ENCODE measurements around the gene SDK1. TPM values are rescaled to one million over a fixed set of nuclear protein-coding genes. Genes with fewer than 3 reads are reported as not detected.

The SDK1 gene
- total and polyA plus RNA-seq, 12 donors, result 1.0 to 5.3 (median 3.2) TPM

DNA sequence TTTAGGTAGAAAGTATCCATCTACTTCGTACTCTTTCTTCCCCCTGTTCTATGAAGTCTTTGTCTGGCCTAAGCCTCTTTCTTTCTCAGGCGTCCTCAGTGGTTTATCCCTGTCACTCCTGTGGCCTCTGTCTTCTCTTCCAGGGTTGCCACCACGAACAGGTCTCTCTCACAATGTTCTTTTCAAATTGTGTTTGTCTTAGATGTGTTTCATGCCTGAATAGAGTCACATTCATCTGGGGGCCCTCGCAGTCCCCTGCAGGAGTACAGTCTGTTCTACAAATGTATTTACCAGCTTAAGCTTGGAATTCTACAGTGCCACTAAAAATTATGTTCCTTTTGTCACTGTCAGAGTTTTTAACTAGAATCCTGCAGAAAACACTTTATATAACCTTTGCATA, 700.7 kb downstream of the SDK1 start:
- WGBS, 2 donors, result 81 to 84% methylated on average over 4 of the region's 4 CpGs
- Histone ChIP-seq H3K36me3 (no peaks in the 10 kb centered on the region), H3K4me1 (no peaks in the 10 kb centered on the region), H3K27me3 (peaks cover 0 to 11% (median 0%) of the 10 kb centered on the region in 7 donors), H3K27ac (no peak overlapping the region), H3K4me3 (no peak overlapping the region), H3K9me3 (no peaks in the 10 kb centered on the region)
- DNase-seq, result no peak
- intact Hi-C loops (cut with DNase I), result no loop called here
- no peak for ATAC-seq
- TF ChIP-seq, protein P1, sequence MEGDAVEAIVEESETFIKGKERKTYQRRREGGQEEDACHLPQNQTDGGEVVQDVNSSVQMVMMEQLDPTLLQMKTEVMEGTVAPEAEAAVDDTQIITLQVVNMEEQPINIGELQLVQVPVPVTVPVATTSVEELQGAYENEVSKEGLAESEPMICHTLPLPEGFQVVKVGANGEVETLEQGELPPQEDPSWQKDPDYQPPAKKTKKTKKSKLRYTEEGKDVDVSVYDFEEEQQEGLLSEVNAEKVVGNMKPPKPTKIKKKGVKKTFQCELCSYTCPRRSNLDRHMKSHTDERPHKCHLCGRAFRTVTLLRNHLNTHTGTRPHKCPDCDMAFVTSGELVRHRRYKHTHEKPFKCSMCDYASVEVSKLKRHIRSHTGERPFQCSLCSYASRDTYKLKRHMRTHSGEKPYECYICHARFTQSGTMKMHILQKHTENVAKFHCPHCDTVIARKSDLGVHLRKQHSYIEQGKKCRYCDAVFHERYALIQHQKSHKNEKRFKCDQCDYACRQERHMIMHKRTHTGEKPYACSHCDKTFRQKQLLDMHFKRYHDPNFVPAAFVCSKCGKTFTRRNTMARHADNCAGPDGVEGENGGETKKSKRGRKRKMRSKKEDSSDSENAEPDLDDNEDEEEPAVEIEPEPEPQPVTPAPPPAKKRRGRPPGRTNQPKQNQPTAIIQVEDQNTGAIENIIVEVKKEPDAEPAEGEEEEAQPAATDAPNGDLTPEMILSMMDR (IDR thresholded peaks at IDR 0.05), result no peak

DNA sequence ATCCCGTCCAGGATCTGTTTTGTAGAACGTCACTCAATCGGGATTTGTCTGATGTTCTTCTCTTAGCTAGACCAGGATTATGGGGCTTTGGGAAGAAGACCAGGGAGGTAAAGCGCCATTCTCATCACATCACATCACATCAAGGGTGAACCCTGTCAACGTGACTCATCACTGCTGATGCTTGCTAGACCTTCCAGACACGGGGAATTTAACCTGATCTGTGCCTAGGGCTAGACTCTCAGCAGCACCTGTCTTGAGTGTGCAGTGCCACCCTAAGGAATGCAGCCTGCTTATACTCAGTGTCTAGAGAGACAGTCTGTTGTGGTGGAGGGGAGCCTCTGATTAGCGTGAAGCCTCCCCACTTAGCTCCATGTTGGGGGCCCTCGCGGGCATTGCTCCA, 702.5 kb downstream of the SDK1 start:
- no peak overlapping the region for H3K4me3 ChIP-seq
- WGBS, 2 donors, result 87 to 90% methylated on average over 9 of the region's 9 CpGs
- DNase-seq, result no peak
- ATAC-seq, result no peak
- no peak overlapping the region for H3K27ac ChIP-seq
- H3K4me1 ChIP-seq, result no peaks in the 10 kb centered on the region
- H3K36me3 ChIP-seq, result no peaks in the 10 kb centered on the region
- H3K9me3 ChIP-seq, result no peaks in the 10 kb centered on the region
- peaks cover 0 to 7% (median 0%) of the 10 kb centered on the region in 7 donors for H3K27me3 ChIP-seq
- TF ChIP-seq, protein P1 (IDR thresholded peaks at IDR 0.05), result no peak
- intact Hi-C loops (cut with DNase I), result no loop called here

DNA sequence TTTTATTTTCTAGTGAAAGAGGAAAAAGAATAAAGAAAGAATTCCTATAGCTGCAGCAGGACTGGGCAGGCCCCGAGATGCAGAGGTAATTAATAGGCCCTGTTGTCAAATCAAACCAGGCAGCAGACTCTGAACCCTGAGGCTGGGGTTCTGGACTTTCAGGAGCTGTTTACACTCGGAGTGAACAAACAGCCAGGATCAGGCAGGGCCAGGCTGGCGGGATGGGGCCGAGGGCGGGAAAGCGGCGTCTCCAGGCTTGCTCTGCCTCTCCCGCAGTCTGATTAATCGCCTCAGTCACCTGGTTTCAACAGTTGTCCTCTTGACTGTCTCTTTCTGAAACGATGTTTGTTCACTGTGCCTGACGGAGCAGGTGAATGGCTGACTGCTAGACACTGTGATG, 705.6 kb downstream of the SDK1 start:
- no peak for ATAC-seq
- Histone ChIP-seq H3K27me3 (peaks cover 0 to 7% (median 0%) of the 10 kb centered on the region in 7 donors), H3K4me1 (no peaks in the 10 kb centered on the region), H3K9me3 (no peaks in the 10 kb centered on the region), H3K27ac (no peak overlapping the region), H3K4me3 (no peak overlapping the region), H3K36me3 (no peaks in the 10 kb centered on the region)
- WGBS, 2 donors, result 83 to 88% methylated on average over 11 of the region's 11 CpGs
- intact Hi-C loops (cut with DNase I), result no loop called here
- TF ChIP-seq, protein P1 (IDR thresholded peaks at IDR 0.05), result no peak
- no peak for DNase-seq

DNA sequence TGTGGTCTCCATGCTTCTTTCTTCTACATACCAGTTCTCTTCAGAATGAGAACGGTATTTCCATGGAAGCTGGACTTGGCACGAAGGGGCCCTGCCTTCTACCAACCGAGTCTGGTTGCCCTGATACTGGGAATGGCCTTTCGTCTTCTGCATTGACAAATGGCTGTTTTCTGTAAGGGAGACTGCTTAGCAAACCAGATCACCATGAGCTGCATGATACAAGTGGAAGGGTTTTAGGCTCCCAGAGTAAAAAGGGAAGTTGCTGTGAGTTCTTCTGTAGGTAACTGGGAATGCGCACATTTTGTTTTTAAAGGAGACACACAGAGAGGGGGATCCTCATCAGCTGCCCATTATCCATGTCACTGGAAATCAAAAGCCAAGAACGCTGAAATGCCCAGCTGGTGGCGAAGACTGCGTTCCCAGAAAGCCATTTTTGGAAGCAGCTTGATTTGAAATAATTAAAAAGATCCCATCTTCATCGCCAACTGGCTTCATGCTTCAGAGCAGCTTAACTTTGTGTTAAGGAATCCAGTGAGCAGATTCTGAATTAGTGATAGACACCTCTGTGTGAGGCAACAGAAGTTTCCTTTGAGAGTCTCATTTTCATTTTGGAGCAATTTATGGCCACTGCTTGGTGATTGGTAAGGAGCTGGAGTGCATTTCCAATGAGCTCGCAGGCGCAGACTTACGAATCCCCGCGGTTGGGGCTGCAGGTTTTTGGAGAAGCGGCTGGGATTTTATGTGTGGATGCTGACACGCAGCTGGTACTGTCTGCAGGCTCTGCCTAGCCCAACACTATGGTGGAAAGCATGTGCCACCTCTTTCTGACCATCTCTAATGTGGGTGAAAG, 708.4 kb downstream of the SDK1 start:
- H3K4me1 ChIP-seq, result no peaks in the 10 kb centered on the region
- TF ChIP-seq, protein P1 (IDR thresholded peaks at IDR 0.05), result no peak
- ATAC-seq (no peak), DNase-seq (no peak)
- peaks cover 0 to 6% (median 0%) of the 10 kb centered on the region in 7 donors for H3K27me3 ChIP-seq
- H3K36me3 ChIP-seq, result no peaks in the 10 kb centered on the region
- 88 to 89% methylated on average over 16 of the region's 16 CpGs for WGBS, 2 donors
- H3K27ac ChIP-seq, result no peak overlapping the region
- intact Hi-C loops (cut with DNase I), result no loop called here
- no peaks in the 10 kb centered on the region for H3K9me3 ChIP-seq
- H3K4me3 ChIP-seq, result no peak overlapping the region

All from heart right ventricle (tissue), 16 donors.